ENCODE results near the gene CBARP. TPM values are rescaled to one million over a fixed set of nuclear protein-coding genes. Genes with fewer than 3 reads are reported as not detected.

Gene CBARP
- total and polyA plus RNA-seq, 2 of the 13 experiments (the other 11 are each of a cell fraction or from before 2014, with no cell fraction given), result 1.2 to 1.4 TPM

DNA sequence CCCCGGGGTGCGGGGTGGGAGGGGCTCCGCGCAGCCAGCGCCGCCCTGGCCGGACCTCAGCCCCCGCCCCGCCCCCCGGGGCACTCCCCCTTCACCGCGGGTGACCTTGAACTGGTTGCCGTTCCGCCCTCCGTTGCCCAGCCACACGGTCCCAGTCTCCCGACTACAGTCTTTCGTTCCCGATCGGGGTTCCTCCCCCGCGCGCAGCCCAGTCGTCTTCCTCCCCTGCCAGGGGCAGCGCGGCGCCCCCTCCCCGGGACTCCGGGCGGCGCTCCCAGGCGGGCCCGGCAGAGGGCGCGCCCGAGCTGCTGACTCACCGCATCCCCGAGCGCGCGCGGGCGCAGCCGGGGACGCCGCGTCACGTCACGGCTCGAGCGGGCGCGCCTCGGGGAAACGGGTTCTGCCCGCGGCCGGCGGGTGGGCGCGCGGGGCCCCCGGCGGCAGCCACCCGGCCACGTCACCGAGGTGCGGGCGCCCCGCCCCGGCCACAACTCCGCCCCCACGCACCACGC, 11.0 kb upstream of the CBARP start (continued):
- TF ChIP-seq ZNF703 (CRISPR knock-in tag; IDR thresholded peaks at IDR 0.05; ENCODE audit: borderline replicate concordance), result peak; percentile 58; the same call in 1 of the 2 replicates
- TF ChIP-seq ZKSCAN5 (CRISPR knock-in tag; IDR thresholded peaks at IDR 0.05), result no peak
- TF ChIP-seq TGIF2 (CRISPR knock-in tag; IDR thresholded peaks at IDR 0.05), result no peak
- TF ChIP-seq, protein P1, sequence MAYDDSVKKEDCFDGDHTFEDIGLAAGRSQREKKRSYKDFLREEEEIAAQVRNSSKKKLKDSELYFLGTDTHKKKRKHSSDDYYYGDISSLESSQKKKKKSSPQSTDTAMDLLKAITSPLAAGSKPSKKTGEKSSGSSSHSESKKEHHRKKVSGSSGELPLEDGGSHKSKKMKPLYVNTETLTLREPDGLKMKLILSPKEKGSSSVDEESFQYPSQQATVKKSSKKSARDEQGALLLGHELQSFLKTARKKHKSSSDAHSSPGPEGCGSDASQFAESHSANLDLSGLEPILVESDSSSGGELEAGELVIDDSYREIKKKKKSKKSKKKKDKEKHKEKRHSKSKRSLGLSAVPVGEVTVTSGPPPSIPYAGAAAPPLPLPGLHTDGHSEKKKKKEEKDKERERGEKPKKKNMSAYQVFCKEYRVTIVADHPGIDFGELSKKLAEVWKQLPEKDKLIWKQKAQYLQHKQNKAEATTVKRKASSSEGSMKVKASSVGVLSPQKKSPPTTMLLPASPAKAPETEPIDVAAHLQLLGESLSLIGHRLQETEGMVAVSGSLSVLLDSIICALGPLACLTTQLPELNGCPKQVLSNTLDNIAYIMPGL (CRISPR knock-in tag; IDR thresholded peaks at IDR 0.05; ENCODE audit: borderline replicate concordance in 1 of 2, low read depth in 1 of 2), result peak in 1 of 2 experiments; percentile 13; a peak in 1 of 4 replicates
- peak; percentile 83; the same call in 1 of the 2 replicates for TF ChIP-seq CREB1 (IDR thresholded peaks at IDR 0.05)
- TF ChIP-seq CREB1 (CRISPR knock-in tag; IDR thresholded peaks at IDR 0.05), result no peak
- TF ChIP-seq ZC3H4 (CRISPR knock-in tag; IDR thresholded peaks at IDR 0.05; ENCODE audit: borderline replicate concordance), result peak; percentile 62; the same call in 1 of the 2 replicates
- TF ChIP-seq, protein P2, sequence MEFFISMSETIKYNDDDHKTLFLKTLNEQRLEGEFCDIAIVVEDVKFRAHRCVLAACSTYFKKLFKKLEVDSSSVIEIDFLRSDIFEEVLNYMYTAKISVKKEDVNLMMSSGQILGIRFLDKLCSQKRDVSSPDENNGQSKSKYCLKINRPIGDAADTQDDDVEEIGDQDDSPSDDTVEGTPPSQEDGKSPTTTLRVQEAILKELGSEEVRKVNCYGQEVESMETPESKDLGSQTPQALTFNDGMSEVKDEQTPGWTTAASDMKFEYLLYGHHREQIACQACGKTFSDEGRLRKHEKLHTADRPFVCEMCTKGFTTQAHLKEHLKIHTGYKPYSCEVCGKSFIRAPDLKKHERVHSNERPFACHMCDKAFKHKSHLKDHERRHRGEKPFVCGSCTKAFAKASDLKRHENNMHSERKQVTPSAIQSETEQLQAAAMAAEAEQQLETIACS (CRISPR knock-in tag; IDR thresholded peaks at IDR 0.05), result peak; percentile 54
- TF ChIP-seq, protein P3, sequence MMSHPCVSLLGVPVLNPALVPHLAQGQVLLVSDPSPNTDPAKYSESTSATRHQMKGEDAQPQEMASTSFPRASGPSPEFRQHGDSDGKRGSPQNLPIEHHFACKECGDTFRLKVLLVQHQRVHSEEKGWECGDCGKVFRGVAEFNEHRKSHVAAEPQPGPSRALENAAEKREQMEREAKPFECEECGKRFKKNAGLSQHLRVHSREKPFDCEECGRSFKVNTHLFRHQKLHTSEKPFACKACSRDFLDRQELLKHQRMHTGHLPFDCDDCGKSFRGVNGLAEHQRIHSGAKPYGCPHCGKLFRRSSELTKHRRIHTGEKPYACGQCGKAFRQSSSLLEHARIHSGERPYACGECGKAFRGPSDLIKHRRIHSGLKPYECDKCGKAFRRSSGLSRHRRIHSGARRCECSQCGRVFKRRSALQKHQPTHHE (CRISPR knock-in tag; IDR thresholded peaks at IDR 0.05; ENCODE audit: borderline replicate concordance), result no peak
- TF ChIP-seq, protein P4, sequence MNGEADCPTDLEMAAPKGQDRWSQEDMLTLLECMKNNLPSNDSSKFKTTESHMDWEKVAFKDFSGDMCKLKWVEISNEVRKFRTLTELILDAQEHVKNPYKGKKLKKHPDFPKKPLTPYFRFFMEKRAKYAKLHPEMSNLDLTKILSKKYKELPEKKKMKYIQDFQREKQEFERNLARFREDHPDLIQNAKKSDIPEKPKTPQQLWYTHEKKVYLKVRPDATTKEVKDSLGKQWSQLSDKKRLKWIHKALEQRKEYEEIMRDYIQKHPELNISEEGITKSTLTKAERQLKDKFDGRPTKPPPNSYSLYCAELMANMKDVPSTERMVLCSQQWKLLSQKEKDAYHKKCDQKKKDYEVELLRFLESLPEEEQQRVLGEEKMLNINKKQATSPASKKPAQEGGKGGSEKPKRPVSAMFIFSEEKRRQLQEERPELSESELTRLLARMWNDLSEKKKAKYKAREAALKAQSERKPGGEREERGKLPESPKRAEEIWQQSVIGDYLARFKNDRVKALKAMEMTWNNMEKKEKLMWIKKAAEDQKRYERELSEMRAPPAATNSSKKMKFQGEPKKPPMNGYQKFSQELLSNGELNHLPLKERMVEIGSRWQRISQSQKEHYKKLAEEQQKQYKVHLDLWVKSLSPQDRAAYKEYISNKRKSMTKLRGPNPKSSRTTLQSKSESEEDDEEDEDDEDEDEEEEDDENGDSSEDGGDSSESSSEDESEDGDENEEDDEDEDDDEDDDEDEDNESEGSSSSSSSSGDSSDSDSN (CRISPR knock-in tag; IDR thresholded peaks at IDR 0.05), result peak; percentile 43; the same call in 1 of the 2 replicates
- 0 out of 2 replicates have a peak, but pooled peaks have one; percentile 71 for TF ChIP-seq POLR2AphosphoS2 (IDR thresholded peaks at IDR 0.05; ENCODE audit: low read depth, low read length)
- TF ChIP-seq, protein P5, sequence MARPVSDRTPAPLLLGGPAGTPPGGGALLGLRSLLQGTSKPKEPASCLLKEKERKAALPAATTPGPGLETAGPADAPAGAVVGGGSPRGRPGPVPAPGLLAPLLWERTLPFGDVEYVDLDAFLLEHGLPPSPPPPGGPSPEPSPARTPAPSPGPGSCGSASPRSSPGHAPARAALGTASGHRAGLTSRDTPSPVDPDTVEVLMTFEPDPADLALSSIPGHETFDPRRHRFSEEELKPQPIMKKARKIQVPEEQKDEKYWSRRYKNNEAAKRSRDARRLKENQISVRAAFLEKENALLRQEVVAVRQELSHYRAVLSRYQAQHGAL (CRISPR knock-in tag; IDR thresholded peaks at IDR 0.05; ENCODE audit: not compliant biosample characterization), result peak; percentile 8
- TF ChIP-seq HNF4G (IDR thresholded peaks at IDR 0.05; ENCODE audit: borderline replicate concordance, low read depth, low read length), result peak; percentile 48; the same call in 1 of the 2 replicates
- no peak for TF ChIP-seq HNF4G (CRISPR knock-in tag; IDR thresholded peaks at IDR 0.05; ENCODE audit: borderline replicate concordance, low read depth)
- peak; percentile 39; the same call in 1 of the 2 replicates for TF ChIP-seq RARA (CRISPR knock-in tag; IDR thresholded peaks at IDR 0.05)
- peak; percentile 66 for TF ChIP-seq THRA (CRISPR knock-in tag; IDR thresholded peaks at IDR 0.05; ENCODE audit: borderline replicate concordance)
- peak; percentile 56; the same call in 1 of the 2 replicates for TF ChIP-seq ZNF121 (CRISPR knock-in tag; IDR thresholded peaks at IDR 0.05)
- TF ChIP-seq ZKSCAN8 (CRISPR knock-in tag; IDR thresholded peaks at IDR 0.05; ENCODE audit: borderline replicate concordance), result 0 out of 2 replicates have a peak, but pooled peaks have one; percentile 6
- TF ChIP-seq SNAI1 (CRISPR knock-in tag; IDR thresholded peaks at IDR 0.05; ENCODE audit: borderline replicate concordance), result 0 out of 2 replicates have a peak, but pooled peaks have one; percentile 7
- 0 out of 2 replicates have a peak, but pooled peaks have one; percentile 11 for TF ChIP-seq PAX8 (CRISPR knock-in tag; IDR thresholded peaks at IDR 0.05; ENCODE audit: borderline replicate concordance)
